GM19099 (cell line): ENCODE data around the gene NKX1-1.

Experiments
- POLR2A ChIP-seq: IDR thresholded peaks from 3 replicates; pipeline ENCODE4 v1.6.1; 2011; ENCODE audit warnings: low read depth; ENCODE audit not compliant: insufficient read length; ENCODE audit errors: extremely low read depth

The NKX1-1 gene

DNA sequence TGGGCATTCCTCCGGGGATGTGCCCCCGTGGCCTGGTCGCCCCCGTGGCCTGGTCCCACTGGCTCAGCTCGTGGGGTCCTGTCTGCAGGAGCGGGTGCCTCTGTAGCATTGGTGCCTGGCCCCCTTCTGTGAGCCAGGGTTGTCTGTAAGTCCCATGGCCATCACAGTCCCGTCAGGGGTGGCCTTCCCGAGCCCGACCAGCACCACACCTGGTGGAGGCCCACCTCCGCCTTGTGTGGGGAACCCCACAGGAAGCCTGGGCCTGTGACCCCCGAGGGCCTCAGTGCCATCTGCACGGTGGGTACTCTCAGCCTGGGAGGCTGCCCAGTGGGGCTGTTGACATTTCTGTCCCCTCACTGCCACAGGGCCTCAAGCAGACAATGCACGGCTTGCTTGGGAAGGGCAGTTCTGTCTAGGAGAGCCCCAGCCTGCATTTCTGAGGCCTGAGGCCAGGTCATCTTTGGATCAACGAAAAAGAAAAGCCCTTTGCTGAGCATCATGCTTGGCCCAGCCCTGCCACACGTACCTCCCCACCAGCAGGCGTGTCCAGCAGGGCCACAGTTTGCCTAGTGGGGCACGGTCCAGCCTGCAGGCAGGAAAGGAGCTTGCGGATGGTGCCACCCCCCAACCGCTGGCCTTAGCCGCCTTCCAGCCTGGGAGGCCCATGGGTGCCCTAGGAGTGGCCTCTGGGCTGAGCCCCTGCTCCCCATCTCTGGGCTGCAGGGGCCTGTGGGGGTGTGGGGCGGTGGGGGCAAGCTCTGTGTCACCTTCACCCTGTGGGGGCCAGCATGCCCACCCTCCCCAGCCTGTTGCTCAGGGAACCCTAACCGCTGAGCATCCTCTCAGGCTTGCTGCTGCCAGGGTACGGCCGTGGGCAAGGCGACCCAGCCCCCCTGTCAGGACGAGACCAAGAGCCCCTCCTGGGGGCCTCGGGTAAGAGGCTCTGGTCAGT, 23.2 kb downstream of the NKX1-1 start:
- TF ChIP-seq POLR2A, result no peak

DNA sequence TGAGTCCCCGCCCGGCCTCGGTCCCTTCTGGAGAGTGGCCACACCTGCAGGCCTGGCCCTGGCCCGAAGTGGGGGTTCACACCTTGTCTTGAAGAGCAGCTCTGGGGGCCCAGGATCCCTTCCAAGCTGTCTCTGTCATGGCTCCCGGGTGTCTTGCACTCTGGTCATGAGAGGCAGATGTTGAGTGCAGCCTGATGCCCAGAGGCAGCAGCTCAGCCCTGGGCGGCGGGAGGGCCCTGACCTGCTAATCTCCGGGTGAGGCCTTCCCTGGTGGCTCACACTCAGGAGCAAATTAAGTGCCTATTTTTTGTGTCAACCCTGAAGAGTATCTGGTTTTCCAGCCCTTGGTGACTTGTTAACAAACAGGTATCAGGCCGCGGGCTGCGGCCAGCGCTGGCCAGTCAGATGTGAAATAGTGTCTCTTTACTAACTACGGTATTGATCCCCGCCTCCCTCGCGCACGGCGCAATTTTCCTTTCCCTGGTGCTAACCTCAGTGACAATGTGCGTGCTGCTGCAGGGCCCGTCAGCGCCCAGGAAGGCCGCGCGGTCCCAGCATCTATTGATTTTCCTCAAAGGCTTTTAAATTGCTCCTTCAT, 24.2 kb downstream of the NKX1-1 start:
- TF ChIP-seq POLR2A, result no peak

DNA sequence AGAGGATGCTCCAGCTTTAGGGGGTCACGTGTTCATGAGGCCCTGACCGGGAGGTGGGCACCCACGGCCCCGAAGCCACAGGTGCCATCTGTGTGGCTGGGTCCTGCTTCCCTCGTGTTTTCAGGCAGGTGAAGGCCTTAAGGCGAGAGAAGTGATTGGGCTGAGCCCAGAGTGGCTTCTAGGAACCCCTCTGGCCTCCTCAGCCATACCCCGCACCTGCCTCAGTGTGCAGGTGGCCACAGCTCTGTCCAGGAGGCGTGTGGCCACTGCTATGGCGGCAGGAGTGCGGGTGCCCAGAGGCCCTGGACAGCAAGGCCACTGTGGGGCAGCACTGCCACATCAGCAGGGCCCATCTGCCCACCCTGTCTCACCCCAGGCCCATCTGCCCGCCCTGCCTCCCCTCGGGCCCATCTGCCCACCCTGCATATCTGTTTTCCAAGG, 25.0 kb downstream of the NKX1-1 start:
- no peak for TF ChIP-seq POLR2A

DNA sequence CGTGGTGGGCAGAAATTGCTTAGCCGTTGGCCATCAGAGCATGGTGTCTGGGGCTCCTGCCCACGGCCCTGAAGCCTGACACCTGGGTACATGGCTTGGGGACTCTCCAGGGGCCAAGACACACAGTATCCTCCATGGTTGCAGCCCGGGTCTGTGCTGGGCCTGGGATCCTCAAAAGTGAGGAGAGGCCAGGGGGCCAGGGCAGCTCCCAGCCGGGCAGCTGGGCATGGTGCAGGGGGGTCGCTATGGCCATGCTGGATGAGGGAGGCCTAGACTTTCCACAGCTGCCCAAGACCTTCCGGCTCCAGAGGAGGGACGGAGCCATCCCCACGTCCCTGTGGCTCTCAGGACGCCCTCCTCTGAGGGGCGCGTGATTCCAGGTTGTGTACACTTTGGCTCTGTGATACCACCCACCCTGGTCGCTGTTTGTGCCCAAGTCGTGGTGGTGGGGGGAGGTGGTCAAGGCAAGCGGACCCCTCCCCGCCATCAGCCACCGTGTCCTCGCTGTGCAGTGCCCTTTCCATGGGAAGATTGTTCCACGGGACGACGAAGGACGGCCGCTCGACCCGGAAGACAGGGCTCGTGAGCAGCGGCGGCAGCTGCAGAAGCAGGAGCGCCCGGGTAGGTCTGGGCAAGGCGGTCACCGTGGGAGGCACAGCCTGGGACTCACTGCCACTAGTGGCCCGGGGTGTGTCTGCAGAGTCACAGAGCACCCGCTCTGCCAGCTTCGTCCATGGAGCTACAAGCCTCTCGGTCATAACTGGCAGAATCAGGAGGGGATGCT, 25.7 kb downstream of the NKX1-1 start:
- no peak for TF ChIP-seq POLR2A

DNA sequence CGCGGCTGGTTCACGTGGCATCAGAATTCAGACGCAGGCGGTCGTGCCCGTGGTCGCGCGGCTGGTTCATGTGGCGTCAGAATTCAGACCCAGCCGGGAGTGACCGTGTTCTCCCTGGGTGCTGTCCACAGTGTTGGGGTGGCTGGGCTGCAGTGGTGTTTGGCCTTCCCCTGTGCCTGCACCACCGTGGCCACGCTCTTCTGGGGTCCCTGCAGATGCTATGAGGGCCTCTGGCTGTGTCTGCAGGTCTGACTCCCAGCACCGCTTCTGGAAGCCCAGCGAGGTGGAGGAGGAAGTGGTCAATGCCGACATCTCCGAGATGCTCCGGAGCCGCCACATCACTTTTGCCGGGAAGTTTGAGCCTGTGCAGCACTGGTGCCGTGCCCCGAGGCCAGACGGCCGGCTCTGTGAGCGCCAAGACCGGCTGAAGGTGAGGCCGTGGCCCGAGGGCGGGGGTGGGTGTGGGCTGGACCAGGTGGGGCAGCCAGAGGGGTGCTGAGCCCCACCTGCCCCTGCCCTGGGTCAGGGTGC, 26.4 kb downstream of the NKX1-1 start:
- TF ChIP-seq POLR2A, result no peak

DNA sequence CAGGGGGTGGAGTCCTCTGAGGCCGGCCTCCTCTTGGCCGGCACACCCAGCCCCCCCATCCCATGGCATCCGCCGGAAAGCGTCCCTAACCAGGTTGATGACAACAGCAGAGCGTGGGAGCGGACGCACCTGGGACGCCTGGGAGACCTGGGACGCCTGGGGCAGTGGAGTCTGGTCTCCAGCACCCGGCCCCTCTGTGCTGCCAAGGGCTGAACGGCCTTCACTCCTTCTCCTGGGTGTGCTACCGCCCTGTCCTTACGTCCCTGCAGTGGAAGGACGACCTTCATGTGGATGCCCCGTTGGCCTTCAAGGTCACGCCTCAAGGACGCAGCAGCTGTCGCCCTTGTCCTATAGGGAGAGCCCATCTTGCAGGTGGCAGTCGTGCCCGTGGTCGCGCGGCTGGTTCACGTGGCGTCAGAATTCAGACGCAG, 26.9 kb downstream of the NKX1-1 start:
- no peak for TF ChIP-seq POLR2A

DNA sequence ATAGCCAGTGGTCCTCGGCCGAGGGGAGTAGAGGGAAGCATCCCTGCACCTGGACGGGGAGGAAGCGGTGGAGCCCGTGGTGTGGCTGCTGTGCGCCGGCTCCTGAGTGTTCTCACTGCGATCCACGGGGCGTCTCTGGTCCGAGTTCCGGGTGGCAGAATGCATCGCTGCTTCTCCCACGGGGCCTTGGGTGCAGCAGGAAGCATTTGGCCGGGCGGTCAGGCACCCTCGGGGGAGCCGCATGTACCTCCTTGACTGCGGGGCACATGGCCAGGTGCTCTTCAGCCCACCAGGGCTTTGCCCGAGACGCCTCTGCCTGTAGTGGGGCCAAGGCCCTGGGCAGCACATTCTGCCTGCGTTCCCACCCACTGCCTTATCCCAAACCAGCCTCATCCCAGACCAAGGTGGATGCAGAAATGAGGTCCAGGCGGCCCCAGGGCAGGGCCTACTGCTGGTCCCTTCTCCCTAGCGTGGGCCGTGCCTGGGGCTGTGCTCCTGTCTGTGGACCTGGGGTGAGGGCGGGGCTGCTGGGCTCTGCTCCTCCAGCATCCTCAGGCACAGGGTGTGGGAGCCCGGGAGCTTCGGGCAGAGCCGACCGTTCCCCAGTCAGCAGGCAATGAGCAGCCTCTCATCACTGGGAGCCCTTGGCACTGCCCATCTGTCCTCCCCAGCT, 27.5 kb downstream of the NKX1-1 start:
- TF ChIP-seq POLR2A, result no peak

DNA sequence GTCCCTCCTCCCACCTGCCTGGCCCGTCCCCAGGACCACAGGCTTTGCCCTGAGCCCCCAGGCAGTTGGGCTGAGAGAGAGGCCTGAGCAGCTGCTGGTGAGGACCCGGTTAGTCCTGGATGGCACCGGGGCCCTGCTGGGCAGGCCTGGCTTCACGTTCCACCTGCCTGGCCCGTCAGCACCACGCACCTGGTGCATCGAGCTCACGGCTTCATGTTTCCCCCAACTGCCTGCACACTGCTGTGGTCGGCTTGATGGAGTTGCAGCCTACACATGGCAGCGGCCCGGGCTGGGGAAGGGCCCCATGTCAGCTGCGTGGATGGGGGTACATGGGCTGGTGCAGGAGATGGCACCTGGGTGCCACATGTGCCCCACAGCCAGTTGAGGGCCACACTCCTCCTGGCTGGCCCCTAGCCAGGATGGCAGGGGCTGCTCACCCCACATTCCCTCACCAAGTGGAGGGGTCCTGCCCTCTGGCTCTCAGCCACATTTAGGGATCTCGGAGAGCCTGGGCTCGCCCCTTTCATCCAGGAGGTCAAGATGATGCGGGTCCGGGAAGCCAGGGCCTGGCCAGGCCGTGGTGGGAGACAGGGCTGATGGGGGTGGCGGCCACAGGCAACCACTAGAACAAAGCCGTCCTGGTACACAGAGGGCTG, 28.5 kb downstream of the NKX1-1 start:
- no peak for TF ChIP-seq POLR2A

DNA sequence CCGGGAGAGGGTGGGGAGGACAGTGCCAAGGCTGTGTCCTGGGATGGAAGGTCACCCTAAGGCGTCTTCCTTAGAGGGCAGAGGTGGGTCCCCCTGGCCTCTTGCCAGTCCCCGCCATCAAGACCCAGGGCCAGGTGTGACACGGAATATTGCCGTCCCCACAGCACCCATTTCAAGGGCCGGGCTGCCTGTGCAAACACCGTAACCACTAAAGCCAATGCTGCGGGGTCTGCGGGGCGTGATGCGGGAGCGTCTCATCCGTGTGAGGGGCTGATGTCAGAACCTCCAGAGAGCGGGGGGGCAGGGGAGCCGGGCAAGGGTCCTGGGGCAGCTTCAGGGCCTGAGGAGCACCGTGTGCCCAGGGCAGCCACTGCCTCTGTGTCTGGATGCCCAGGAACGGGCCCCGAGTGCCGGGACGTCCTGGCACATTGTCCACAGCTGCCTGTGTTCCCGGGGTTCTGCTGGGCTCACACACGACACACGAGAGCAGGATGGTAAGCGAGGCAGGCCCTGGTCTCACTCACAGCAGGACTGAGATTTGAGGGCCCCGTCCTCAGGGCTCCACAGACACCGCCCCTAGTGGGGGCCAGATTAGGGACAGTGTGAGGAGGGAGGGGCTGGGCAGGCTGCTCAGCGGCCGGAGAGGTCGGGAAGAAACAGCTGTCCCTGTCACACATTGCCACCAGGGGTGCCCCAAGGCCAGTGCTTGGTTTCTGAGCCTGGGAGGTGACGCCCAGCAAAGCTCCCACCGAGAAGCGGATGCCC, 29.2 kb downstream of the NKX1-1 start:
- no peak for TF ChIP-seq POLR2A

DNA sequence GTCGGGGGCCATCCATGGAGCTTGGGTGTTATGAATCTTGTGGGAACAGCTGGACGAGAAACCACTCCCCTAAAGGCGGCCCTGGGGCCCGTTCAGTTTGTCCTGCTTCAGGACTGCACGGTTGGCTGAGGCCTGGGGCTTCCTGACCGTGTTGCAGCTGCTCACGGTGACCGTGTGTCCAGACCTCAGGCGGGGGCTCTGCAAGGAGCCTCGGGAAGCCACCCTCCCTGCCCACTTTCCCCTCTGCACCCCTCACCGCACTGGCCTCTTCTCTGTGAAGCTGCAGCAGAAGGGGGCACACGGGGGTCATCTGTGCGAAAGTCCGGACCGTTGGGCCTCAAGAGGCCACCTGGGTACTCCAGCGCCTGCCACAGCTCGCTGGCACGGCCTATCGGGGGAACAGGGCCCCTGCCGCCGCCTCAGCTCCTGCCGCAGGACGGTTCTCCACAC, 29.8 kb downstream of the NKX1-1 start:
- TF ChIP-seq POLR2A, result no peak

DNA sequence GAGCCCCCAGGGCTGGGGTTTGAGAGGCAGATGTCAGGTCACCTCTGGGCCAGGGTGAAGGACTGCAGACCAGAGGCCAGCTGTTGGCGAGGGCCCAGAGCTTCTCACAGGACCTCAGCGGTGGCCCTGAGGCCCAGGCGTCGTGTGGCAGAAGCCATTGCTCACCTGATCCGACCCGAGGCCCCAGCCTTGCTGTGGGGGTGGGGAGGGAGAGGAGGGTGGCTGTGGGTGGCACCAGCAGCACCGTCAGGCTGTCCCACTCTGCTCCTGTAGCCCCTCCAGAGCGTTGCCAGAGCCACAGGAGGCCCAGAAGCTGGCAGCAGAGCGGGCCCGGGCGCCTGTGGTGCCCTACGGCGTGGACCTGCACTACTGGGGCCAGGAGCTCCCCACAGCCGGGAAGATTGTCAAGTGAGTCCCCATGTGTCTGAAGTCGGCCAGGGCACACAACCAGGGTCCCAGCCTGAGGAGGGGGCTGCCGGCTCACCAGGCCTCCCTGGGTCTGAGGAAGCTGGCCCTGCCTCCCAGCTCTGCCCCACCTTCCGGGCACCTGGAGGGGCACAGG, 30.4 kb downstream of the NKX1-1 start:
- no peak for TF ChIP-seq POLR2A

DNA sequence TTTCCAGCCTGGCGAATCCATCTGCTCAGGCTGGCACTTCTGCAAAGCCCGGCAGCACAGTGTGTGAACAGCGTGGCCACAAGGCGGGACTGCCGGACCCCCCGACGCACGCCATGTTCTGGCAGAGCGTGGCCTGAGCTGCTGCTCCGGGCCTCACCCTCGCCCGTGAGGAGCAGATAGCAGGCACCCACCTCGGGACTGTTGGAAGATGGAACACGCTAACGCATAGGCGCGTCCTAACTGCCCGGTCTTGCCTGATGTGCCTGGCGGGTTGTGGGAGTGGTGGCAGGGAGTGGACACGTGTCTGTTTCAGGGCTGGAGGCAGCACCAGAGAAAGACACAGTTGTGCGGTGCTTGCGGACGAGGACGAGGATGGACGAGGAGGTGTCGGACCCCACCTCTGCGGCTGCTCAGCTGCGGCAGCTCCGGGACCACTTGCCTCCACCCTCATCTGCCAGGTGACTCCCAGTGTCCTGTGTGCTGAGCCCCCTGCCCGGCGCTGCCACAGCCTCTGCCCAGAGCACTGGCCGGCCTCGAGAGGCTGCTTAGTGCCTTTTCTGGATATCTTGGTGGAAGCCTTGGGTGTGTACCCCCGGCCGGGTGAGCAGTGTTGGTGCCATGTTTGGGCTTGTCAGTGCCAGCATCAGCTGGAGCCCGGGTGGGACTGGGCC, 31.1 kb downstream of the NKX1-1 start:
- no peak for TF ChIP-seq POLR2A

DNA sequence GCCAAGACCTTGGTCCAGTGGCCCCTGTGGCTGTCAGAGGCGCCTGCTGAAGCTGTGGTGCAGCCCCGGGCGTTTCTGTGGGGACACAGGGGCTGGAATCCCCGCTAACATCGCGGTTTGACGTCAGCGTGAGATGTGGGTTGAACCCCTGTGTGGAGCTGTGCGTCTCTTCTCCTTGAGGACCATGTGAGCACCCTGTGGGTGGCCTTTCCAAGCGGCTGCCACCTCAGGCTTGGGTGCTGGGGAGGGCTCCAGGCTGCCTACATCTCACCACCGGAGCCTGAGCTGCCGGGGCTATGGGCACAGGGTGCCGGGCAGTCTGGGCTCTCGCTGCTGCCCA, 31.6 kb downstream of the NKX1-1 start:
- TF ChIP-seq POLR2A, result no peak
